HPDE6-E6E7 (cell line): ENCODE measurements around the gene ZBTB42.

Experiments
- DNase-seq: peaks from one replicate; pipeline ENCODE4 v3.0.0; 2011; ENCODE audit warnings: missing footprints; ENCODE audit errors: extremely low spot score

The ZBTB42 gene

DNA sequence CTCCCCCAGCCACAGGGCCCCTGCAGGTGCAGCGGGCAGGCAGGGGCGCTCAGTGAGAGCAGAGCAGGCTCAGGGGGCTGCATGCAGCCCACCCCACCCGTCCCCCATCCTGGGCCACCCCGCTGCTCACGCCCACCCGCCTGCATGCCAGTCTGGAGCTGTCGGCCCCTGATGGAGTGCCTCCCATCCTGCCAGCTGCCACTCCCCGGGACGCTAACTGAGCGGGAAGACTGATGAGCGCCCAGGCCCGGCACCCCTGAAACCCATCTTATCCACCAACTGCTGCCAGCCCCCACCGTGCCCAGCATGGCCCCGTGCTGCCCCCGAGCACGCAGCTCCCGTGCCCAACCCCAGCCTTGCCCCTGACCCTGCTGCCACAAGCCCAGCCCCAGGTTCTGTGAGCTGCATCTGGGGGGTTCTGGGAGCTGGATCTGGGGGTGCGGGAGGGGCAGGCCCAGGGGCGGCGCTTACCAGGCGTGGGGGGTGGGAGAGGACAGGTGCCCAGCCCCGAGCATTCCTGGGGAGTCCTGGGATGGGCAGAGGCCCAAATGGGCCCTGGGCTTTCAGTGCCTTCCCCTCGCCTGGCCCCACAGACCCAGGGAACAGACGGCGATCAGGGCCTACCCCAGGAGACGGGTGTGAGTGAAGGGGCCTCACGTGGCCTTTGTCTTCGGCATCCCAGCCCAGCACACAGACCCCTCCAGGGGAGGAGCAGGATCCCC is 18.7 kb upstream of the ZBTB42 start:
- no peak for DNase-seq

DNA sequence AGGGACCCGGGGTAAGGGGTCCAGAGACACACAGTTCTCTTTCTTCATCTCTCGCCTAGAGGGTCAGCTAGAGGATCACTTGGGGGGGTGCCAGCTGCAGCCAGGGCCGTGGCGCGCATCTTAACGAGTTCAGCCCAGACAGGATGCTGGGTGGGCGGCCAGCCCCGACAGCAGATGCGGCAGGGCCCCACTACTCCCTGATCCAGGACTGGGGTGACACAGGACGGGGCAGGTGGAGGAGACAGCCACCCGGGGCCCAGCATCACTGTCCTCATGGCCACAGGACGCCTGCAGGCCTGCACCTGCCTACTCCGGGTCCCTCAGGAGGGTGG is 18.1 kb upstream of the ZBTB42 start:
- DNase-seq = no peak

DNA sequence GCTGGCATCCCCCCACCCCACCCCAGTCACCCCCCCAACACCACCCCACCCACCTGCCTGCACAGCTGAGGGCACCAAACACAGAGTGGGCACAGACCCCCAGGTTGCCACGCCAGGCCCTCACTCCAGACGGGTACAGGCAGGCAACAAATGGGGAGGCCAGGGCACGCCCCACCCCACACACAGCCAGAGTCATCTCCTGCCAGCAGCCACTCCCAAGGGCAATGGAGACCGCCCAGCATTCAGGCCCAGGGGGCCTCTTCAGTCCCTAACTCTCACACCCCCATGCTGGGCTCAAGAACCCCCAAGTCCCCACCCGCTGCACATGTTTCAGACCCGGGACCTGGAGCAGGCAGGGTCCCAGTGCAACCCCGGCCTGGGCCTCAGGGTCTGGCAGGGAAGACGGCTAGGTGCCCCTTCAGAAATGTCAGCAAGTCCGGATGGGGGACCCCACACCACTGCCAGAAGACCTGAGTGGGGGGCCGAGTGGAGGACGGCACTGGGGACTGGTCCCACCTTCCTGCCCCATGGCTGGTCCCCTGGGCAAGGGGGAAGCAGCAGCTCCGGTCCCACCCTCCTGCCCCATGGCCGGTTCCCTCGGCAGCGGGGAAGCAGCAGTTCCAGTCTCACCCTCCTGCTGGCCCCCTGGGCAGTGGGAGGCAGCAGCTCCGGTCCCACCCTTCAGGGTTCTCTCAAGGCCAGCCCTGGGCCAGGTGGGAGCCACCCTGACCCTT is 17.2 kb upstream of the ZBTB42 start:
- no peak for DNase-seq

DNA sequence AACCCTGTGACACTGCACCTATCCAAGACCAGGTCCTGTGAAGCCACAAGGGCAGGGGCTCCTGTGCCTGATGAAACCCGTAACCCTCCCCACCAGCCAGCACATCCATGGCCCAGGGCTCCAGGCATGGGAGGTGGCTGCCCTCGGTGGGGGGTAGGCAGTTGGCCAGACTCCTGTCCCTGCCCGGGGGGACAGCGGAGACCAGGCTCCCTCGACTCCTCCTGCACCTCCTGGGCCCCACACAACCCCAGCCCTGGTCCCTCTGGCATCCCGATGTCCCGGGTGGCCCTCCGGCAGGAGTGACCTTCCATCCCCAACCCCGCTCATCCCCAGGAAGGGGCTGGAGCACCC is 16.7 kb upstream of the ZBTB42 start:
- DNase-seq = no peak

GRCh38 chr14:104784846-104785707 is 15.8 kb upstream of the ZBTB42 start:
- DNase-seq = no peak

DNA sequence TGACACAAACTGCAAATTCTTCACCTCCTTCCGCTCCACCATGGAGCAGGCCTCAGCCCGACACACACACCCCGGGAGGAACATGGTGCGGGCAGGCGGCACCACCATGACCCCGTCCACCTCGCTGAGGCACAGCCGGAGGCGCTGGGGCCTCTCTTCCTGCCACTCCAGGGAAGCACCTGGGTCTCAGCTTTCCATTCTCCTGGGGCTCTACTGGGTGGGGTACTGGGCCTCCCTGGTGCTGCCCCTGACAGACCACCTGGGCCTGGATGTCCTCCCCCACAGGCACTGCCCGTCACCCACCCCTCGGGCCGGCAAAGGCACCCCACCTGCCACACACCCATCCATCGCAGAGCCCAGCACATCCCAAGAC is 15.2 kb upstream of the ZBTB42 start:
- no peak for DNase-seq

GRCh38 chr14:104786091-104786586 is 14.8 kb upstream of the ZBTB42 start:
- DNase-seq = no peak

DNA sequence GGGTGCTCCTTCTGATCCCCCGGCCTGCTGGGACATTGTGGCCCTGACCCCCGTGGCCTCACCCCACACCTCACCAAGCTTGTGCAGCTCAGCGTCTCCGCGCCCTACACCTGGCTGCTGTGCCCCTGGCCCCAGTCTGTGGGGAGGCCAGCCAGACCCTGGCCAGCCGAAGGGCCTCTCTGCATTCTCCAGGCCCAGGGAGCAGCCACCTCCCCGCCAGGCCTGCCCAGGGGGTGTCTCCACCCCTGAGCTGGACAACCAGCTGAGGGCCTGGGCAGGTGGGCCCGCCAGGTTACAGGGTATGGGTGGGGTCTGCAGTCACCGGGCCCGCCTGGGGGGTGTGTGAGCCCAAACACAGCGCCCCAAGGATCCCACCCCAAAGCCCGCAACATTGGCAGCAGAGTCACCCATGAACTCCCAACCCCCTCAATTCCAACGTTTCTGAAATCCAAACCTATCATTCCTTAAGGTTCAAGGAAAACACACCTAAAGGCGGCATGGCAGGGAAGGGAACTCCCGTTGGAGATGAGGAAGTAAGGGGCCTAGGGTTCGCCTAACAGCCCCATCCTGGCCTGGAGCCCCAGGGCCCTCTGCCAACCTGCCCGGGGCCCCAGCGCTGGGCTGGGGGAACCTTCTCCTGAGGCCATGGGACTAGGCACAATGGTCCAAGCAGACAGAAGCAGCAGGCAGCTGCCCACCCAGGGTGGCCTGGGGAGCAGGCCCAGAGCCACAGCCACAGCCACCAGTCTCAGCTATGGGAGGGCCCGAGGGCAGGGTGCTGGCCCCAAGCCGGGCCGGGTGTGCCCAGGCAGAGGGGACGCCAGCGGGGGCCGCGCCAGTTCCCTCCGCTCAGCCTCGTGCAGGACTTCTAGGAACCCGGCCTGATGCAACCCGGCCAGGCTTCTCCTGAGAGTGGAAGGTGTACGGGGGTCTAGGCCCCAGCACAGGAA is 13.9 kb upstream of the ZBTB42 start:
- no peak for DNase-seq

- DNase-seq = no peak
Observed at GRCh38 chr14:104787736-104788135, 13.2 kb upstream of the ZBTB42 start.

DNA sequence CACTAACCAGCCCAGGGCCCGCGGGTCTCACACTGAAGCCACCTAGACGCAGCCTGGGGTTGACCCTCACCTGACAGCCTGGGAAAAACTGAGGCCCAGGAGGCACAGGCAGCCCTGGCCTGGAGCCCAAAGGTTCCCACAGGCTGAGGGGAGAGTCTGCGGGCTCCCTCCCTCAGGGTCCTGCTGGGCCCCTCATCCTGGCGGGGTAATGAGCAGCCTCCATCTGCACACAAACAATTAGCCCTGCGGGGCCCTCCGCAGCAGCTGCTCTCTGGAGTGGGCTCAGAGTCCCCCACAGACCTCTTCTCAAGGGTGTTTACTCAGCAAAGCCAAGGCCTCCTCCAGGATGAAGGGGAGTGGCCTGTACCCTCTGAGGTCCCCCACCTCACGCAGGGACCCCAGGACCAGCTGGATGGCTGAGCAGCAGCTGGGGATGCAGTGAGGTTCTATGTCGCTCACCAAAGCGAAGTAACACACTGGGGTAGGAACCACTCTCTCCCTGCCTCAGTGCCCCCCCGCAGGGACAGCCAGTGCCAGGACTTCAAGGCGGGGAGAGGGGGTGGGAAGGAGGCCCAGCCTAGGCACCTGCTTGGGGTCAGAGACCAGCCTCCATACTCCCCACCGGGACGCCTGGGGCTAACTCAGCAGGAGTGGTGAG is 12.6 kb upstream of the ZBTB42 start:
- DNase-seq = no peak

DNA sequence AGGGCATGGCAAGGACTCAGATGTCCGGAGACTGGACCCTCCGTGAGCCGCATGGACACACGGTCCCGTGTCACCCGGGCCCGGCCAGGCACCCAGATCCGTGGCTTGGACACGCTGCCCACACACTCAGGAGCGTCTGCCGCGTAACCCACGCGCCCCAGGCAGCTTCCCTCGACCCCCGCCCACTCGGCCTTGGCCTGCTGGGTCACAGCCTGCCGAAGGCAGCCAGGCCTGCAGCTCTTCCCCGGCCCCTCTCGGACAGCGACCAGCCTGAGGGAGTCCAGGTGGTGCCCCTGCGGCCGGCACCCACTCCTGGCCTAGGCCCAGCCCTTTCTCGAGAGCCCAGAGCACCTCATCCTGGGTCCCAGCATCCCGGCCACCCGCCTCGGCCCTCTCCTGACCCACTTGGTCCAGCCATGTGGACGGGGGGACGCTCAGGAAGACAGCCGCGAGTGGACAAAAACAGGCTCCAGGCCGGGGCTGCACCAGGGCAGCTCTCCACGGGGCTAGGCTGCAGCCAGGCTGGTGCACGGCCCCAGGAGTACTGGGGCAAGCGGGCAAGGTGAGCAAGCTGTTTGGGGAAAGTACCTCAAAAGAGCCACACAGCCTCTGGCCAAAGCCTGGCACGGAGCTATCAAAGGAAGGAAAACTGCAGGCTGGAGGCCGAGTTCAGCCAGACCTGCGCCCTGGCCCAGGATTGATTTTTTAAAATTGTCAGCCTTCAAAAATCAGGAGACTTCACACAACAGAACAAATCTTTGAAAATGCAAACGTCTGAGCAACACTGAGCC is 11.8 kb upstream of the ZBTB42 start:
- DNase-seq = no peak

DNA sequence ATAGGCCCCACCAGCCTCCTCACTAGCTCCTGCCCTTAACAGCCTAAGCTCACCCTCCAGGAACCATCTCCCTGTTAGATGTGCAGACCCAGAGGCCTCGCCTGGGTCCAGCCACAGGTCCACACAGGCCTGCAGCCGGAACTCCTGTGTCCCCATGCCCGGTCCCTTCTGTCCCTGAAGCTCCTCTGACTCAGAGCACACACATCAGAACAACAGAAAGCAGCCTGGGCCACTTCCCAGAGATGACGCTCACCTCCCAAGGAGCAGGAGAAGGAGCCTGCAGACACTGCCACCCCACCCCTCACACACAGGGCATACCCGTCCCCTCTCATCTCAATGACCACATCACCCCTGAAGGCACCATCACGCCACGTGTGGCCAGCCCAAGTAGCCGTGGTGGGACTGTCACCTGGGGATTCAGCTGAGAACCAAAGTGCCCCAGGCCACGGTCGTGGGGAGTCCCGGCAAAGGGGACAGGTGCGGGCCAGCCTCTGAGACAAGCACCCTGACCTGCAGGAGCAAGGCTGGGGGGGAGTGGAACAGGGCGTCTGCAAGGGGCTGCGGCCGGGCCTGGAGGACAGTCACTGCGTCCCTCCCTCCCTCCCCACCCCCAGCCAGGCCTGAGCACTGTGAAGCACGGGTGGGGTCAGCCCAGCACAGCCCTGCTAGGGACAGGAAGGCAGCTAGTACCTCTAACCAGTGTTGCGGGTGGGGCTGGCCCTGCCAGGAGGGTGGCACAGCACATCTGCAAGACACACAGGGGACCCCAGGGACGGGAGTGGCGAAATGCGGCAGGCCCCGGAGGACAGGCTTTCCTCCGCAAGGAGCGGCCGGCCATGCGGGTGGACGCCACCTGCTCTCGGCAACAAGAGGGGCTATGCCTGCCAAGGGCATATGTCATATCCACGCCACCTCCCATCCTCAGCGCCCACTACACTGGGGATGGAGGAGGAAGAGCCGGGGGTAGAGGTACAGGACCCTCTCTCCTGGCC is 10.9 kb upstream of the ZBTB42 start:
- DNase-seq = no peak

- no peak for DNase-seq
Observed at GRCh38 chr14:104791425-104791824, 9.5 kb upstream of the ZBTB42 start.

- no peak for DNase-seq
Observed at GRCh38 chr14:104792101-104792884, 8.6 kb upstream of the ZBTB42 start.

GRCh38 chr14:104792945-104793702 is 7.8 kb upstream of the ZBTB42 start:
- no peak for DNase-seq

DNA sequence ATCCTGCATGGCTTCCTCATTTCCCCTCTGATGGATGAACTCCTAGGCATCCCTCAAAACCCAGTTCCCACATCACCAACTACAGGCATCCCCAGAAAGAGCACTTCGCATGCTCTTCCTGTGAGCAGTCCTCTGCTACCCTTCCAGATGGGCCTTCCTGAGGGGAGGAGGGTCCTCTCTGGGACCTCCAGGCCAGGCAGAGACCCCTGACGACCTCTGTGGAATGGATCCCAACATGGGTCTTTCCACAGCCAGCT is 7.3 kb upstream of the ZBTB42 start:
- DNase-seq = no peak

DNA sequence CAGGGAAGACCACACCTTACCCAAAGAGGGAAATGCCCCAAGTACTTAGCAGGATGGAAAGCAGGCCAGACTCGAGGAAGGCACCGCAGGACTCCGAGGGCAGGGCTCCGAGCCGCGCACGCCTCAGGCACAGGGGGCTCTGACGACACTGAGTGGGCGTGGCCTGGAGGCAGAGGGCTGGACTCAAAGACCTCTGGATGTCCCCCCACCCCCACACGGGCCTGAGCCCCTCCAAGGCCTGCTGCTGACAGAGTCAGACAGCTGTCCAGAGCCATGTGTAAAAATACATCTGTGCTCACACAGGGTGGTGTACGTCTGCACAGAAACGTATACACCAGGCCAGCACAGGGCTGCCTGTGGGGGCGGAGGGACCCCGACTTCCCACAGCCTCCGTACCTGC is 6.8 kb upstream of the ZBTB42 start:
- no peak for DNase-seq

DNA sequence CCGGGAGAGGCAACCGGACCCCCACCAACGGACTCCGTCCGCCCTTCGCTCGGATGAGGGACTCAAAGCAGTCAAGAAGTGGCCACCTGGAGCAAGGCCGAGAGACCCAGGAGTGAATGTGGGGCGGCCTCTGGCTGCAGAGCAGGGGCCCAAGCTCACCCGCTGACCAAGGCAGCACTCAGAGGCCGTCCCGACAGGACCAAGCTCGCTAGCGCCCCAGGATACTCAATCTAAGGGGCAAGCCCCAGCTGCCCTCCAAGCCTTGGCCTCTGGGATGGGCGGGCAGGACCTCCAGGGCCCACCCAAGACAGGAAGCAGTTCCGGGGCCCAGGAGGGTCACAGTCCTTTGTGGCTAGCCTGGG is 6.3 kb upstream of the ZBTB42 start:
- no peak for DNase-seq
